ENCODE results near the gene ZNF175. TPM values are rescaled to one million over a fixed set of nuclear protein-coding genes. Genes with fewer than 3 reads are reported as not detected.

Gene ZNF175
- total and polyA plus RNA-seq, 3 donors from 2014 or later, result 11.0 to 12.3 (median 12.1) TPM

- intact Hi-C loops (cut with DNase I; ENCODE audit: low total_unique reads), result no loop called here
- peaks cover 10% of the 10 kb centered on the region for H3K4me1 ChIP-seq
Observed at GRCh38 chr19:51593969-51594773, 23.1 kb downstream of the ZNF175 start.

DNA sequence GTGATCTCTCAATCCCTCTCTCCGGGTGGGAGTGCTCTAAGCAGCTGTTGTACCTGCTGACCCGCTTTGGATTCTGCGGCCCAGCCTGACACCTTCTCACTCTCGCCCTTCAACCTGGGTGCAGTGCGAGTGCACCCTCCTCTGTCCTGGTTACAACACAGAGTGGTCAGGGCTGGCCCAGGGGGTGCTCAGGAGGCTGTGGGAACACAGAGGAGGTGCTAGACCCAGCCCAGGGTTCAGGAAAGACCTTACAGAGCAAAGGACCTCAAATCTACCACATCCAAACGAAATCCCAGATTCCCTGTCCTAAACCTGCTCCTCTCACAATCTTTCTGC lies 23.7 kb downstream of the ZNF175 start:
- peak overlapping the region; percentile 57 to 73 for H3K4me3 ChIP-seq
- 7 to 18% methylated on average over 1 to 6 of the region's 6 CpGs for WGBS, 2 donors
- H3K27me3 ChIP-seq, result no peaks in the 10 kb centered on the region
- no peaks in the 10 kb centered on the region for H3K36me3 ChIP-seq (ENCODE audit: low read depth, missing control alignments)
- H3K9me3 ChIP-seq, result no peaks in the 10 kb centered on the region
- H3K27ac ChIP-seq, result peak overlapping the region in 1 of 2 donors; percentile 35
- H3K4me1 ChIP-seq, result peaks cover 10% of the 10 kb centered on the region
- TF ChIP-seq CTCF (IDR thresholded peaks at IDR 0.05) (no peak), POLR2A (IDR thresholded peaks at IDR 0.05) (no peak)
- DNase-seq, result no peak
- intact Hi-C loops (cut with DNase I; ENCODE audit: low total_unique reads), result no loop called here

More at GRCh38 chr19:51593969-51594773, 23.1 kb downstream of the ZNF175 start:
- Histone ChIP-seq H3K36me3 (ENCODE audit: low read depth, missing control alignments) (no peaks in the 10 kb centered on the region), H3K27ac (peak overlapping the region in 1 of 2 donors; percentile 35), H3K9me3 (no peaks in the 10 kb centered on the region), H3K4me3 (peak overlapping the region; percentile 57 to 73), H3K27me3 (no peaks in the 10 kb centered on the region)
- DNase-seq, result peak; percentile 99
- TF ChIP-seq POLR2A (IDR thresholded peaks at IDR 0.05) (no peak), CTCF (IDR thresholded peaks at IDR 0.05) (no peak)
- 0 to 1% methylated on average over 29 to 61 of the region's 61 CpGs for WGBS, 2 donors

GRCh38 chr19:51595190-51596175 lies 24.4 kb downstream of the ZNF175 start:
- no peak for DNase-seq
- intact Hi-C loops (cut with DNase I; ENCODE audit: low total_unique reads), result no loop called here
- TF ChIP-seq POLR2A (IDR thresholded peaks at IDR 0.05), result no peak
- no peak for TF ChIP-seq CTCF (IDR thresholded peaks at IDR 0.05)

GRCh38 chr19:51598159-51598915 lies 27.3 kb downstream of the ZNF175 start:
- DNase-seq, result peak; percentile 31
- 86 to 90% methylated on average over 19 to 31 of the region's 31 CpGs for WGBS, 2 donors
- H3K4me1 ChIP-seq, result peaks cover 6% of the 10 kb centered on the region
- intact Hi-C loops (cut with DNase I; ENCODE audit: low total_unique reads), result no loop called here
- H3K4me3 ChIP-seq, result peak overlapping the region; percentile 5 to 9
- no peak overlapping the region for H3K27ac ChIP-seq
- no peak for TF ChIP-seq POLR2A (IDR thresholded peaks at IDR 0.05)
- TF ChIP-seq CTCF (IDR thresholded peaks at IDR 0.05), result no peak
- H3K9me3 ChIP-seq, result no peaks in the 10 kb centered on the region
- no peaks in the 10 kb centered on the region for H3K36me3 ChIP-seq (ENCODE audit: low read depth, missing control alignments)
- no peaks in the 10 kb centered on the region for H3K27me3 ChIP-seq

More at GRCh38 chr19:51595190-51596175, 24.4 kb downstream of the ZNF175 start:
- Histone ChIP-seq H3K27me3 (no peaks in the 10 kb centered on the region), H3K9me3 (no peaks in the 10 kb centered on the region), H3K27ac (no peak overlapping the region), H3K4me1 (peaks cover 10% of the 10 kb centered on the region), H3K4me3 (peak overlapping the region in 1 of 2 donors; percentile 73), H3K36me3 (ENCODE audit: low read depth, missing control alignments) (no peaks in the 10 kb centered on the region)
- 73 to 80% methylated on average over 8 of the region's 8 CpGs for WGBS, 2 donors

Measured in testis (tissue), 3 donors.